ENCODE results near the gene RCC1. TPM values are rescaled to one million over a fixed set of nuclear protein-coding genes. Genes with fewer than 3 reads are reported as not detected.
"Not testable (repeated sequence)": the region's sequence is repeated elsewhere in the genome, so short reads cannot be mapped to it uniquely, and the experiment has no call there.

The RCC1 gene
- total and polyA plus RNA-seq, 4 donors, result 9.0 to 17.0 (median 9.5) TPM

GRCh38 chr1:28581531-28582247 is 75.8 kb downstream of the RCC1 start:
- intact Hi-C loops (cut with DNase I), result loop anchor here (2.0 to 5.0 kb wide), 2 partner anchors 74 to 155 kb away; partner anchors contain the start of genes RCC1 (in 1 of the 2) and YTHDF2 (in 1 of the 2)
- DNase-seq, result peak; percentile 98
- H3K27ac ChIP-seq (ENCODE audit: low read depth in 1 of 2, low read length in 2 of 2), result peak overlapping the region in 1 of 2 donors; percentile 87
- H3K9me3 ChIP-seq (ENCODE audit: control insufficient read depth, low read length), result no peaks in the 10 kb centered on the region
- H3K4me1 ChIP-seq (ENCODE audit: control insufficient read depth in 1 of 2, insufficient read depth in 2 of 2, low read length in 2 of 2), result peaks cover 0 to 4% of the 10 kb centered on the region in 2 donors
- peak; percentile 99 for ATAC-seq (ENCODE audit: low FRiP score)
- H3K4me3 ChIP-seq (ENCODE audit: low read length in 2 of 2), result peak overlapping the region; percentile 62 to 83
- H3K36me3 ChIP-seq (ENCODE audit: control insufficient read depth in 1 of 2, insufficient read depth in 2 of 2, low read length in 1 of 2), result peaks cover 0 to 5% of the 10 kb centered on the region in 2 donors
- H3K27me3 ChIP-seq (ENCODE audit: control insufficient read depth in 1 of 2, insufficient read depth in 2 of 2, low read length in 1 of 2), result peaks cover 0 to 1% of the 10 kb centered on the region in 2 donors
- 0 to 1% methylated on average over 73 to 75 of the region's 75 CpGs for WGBS, 2 donors

- DNase-seq (no peak), ATAC-seq (ENCODE audit: low FRiP score) (peak; percentile 19)
- intact Hi-C loops (cut with DNase I), result loop anchor here in 1 of 2 donors (5.0 kb wide), 1 partner anchor 75 kb away; the partner anchor contains the start of gene RCC1
- Histone ChIP-seq H3K9me3 (ENCODE audit: control insufficient read depth, low read length) (no peaks in the 10 kb centered on the region), H3K27me3 (ENCODE audit: control insufficient read depth in 1 of 2, insufficient read depth in 2 of 2, low read length in 1 of 2) (peaks cover 0 to 1% of the 10 kb centered on the region in 2 donors), H3K4me1 (ENCODE audit: control insufficient read depth in 1 of 2, insufficient read depth in 2 of 2, low read length in 2 of 2) (peaks cover 0 to 4% of the 10 kb centered on the region in 2 donors), H3K27ac (ENCODE audit: low read depth in 1 of 2, low read length in 2 of 2) (peak overlapping the region in 1 of 2 donors; percentile 87), H3K36me3 (ENCODE audit: control insufficient read depth in 1 of 2, insufficient read depth in 2 of 2, low read length in 1 of 2) (peaks cover 0 to 5% of the 10 kb centered on the region in 2 donors), H3K4me3 (ENCODE audit: low read length in 2 of 2) (peak overlapping the region; percentile 45 to 83)
- WGBS, 2 donors, result 0 to 1% methylated on average over 10 of the region's 10 CpGs
Observed at GRCh38 chr1:28582248-28582615, 76.4 kb downstream of the RCC1 start.

- H3K27me3 ChIP-seq (ENCODE audit: control insufficient read depth in 1 of 2, insufficient read depth in 2 of 2, low read length in 1 of 2); H3K36me3 ChIP-seq (ENCODE audit: control insufficient read depth in 1 of 2, insufficient read depth in 2 of 2, low read length in 1 of 2); ATAC-seq (ENCODE audit: low FRiP score); H3K9me3 ChIP-seq (ENCODE audit: control insufficient read depth, low read length); H3K27ac ChIP-seq (ENCODE audit: low read depth in 1 of 2, low read length in 2 of 2); intact Hi-C loops (cut with DNase I); H3K4me3 ChIP-seq (ENCODE audit: low read length in 2 of 2); H3K4me1 ChIP-seq (ENCODE audit: control insufficient read depth in 1 of 2, insufficient read depth in 2 of 2, low read length in 2 of 2): not testable (repeated sequence)
- DNase-seq, result peak in 1 of 2 donors; percentile 1
- 92 to 93% methylated on average over 19 of the region's 19 CpGs for WGBS, 2 donors
Observed at GRCh38 chr1:28586585-28587391, 80.9 kb downstream of the RCC1 start.

Other genes with a start within 250 kb of the RCC1 start
- 10 to 100 TPM in 1 of 2 donors, 1 to 10 TPM in 1; 9.8 to 11.1 TPM for gene SESN2, start 246.5 kb upstream of the RCC1 start, total RNA-seq
- gene SESN2, start 246.5 kb upstream of the RCC1 start, polyA plus RNA-seq, result 1 to 10 TPM; 5.3 to 5.6 TPM
- 10 to 100 TPM in 1 of 2 donors, 1 to 10 TPM in 1; 9.4 to 11.5 TPM for gene MED18, start 177.0 kb upstream of the RCC1 start, total RNA-seq
- gene MED18, start 177.0 kb upstream of the RCC1 start, polyA plus RNA-seq, result 10 to 100 TPM in 1 of 2 donors, 1 to 10 TPM in 1; 8.0 to 21.3 TPM
- 10 to 100 TPM; 32.4 to 38.9 TPM for gene PHACTR4, start 136.3 kb upstream of the RCC1 start, total RNA-seq
- 10 to 100 TPM; 11.3 to 20.1 TPM for gene PHACTR4, start 136.3 kb upstream of the RCC1 start, polyA plus RNA-seq
- gene TRNAU1AP, start 47.0 kb downstream of the RCC1 start, total RNA-seq, result 10 to 100 TPM; 19.8 to 30.9 TPM
- 10 to 100 TPM; 34.9 to 39.2 TPM for gene TRNAU1AP, start 47.0 kb downstream of the RCC1 start, polyA plus RNA-seq
- gene RAB42, start 86.2 kb downstream of the RCC1 start, total RNA-seq, result 1 to 10 TPM; 2.0 to 4.3 TPM
- gene RAB42, start 86.2 kb downstream of the RCC1 start, polyA plus RNA-seq, result 1 to 10 TPM; 1.1 to 3.8 TPM
- 10 to 100 TPM; 14.6 to 17.1 TPM for gene TAF12, start 137.0 kb downstream of the RCC1 start, total RNA-seq
- gene TAF12, start 137.0 kb downstream of the RCC1 start, polyA plus RNA-seq, result 10 to 100 TPM; 17.0 to 21.4 TPM
- gene RNU11, start 142.6 kb downstream of the RCC1 start, total RNA-seq, result not detected
- gene RNU11, start 142.6 kb downstream of the RCC1 start, polyA plus RNA-seq, result not detected
- 10 to 100 TPM; 11.1 to 11.9 TPM for gene GMEB1, start 162.7 kb downstream of the RCC1 start, total RNA-seq
- gene GMEB1, start 162.7 kb downstream of the RCC1 start, polyA plus RNA-seq, result 1 to 10 TPM; 4.1 to 4.2 TPM
- gene YTHDF2, start 230.9 kb downstream of the RCC1 start, total RNA-seq, result 10 to 100 TPM; 40.1 to 46.5 TPM
- gene YTHDF2, start 230.9 kb downstream of the RCC1 start, polyA plus RNA-seq, result 10 to 100 TPM; 17.2 to 22.4 TPM

All from aorta (tissue), 5 donors.